Smooth muscle cell (in vitro differentiated cells): ENCODE results near the gene CCDC92B. TPM values are rescaled to one million over a fixed set of nuclear protein-coding genes. Genes with fewer than 3 reads are reported as not detected.
"Not testable (repeated sequence)": the region's sequence is repeated elsewhere in the genome, so short reads cannot be mapped to it uniquely, and the experiment has no call there.

Experiments
- DNase-seq: peaks from one replicate; lab custom pipeline; 2025; ENCODE audit not compliant: unreplicated experiment; lab: John Stamatoyannopoulos, UW
- H2AFZ ChIP-seq: fragments of 200-600 bp; sonication (generic); 2 replicates; pipeline ENCODE4 v1.6.0; 2016; ENCODE audit warnings: antibody characterized with exemption, low read depth, mild to moderate bottlenecking
- H3F3A ChIP-seq: fragments of 200-600 bp; sonication (generic); 2 replicates; pipeline ENCODE4 v1.6.0; 2017; ENCODE audit warnings: antibody characterized with exemption, low read depth
- H3K27ac ChIP-seq: fragments of 200-600 bp; sonication (generic); 2 replicates; pipeline ENCODE4 v1.5.1; 2016; ENCODE audit warnings: low read depth, mild to moderate bottlenecking
- H3K27me3 ChIP-seq: fragments of 200-600 bp; sonication (generic); 2 replicates; pipeline ENCODE4 v1.6.1; 2016; ENCODE audit warnings: low read depth, mild to moderate bottlenecking
- H3K36me3 ChIP-seq: fragments of 200-600 bp; sonication (generic); 2 replicates; pipeline ENCODE4 v1.5.1; 2016; ENCODE audit warnings: low read depth
- H3K4me1 ChIP-seq: fragments of 200-600 bp; sonication (generic); 2 replicates; pipeline ENCODE4 v1.5.1; 2016; ENCODE audit warnings: low read depth
- H3K4me2 ChIP-seq: fragments of 200-600 bp; sonication (generic); 2 replicates; pipeline ENCODE4 v1.6.0; 2016; ENCODE audit warnings: mild to moderate bottlenecking
- H3K4me3 ChIP-seq: fragments of 200-600 bp; sonication (generic); 2 replicates; pipeline ENCODE4 v1.5.1; 2016; ENCODE audit warnings: mild to moderate bottlenecking
- H3K79me2 ChIP-seq: fragments of 200-600 bp; sonication (generic); 2 replicates; pipeline ENCODE4 v1.6.0; 2016; ENCODE audit warnings: low read depth, mild to moderate bottlenecking
- H3K9ac ChIP-seq: fragments of 200-600 bp; sonication (generic); 2 replicates; pipeline ENCODE4 v1.6.0; 2016; ENCODE audit warnings: low read depth
- H3K9me3 ChIP-seq: fragments of 200-600 bp; sonication (generic); replicated peaks from 2 replicates; pipeline ENCODE4 v1.5.1; 2016; ENCODE audit warnings: low read depth
- H4K20me1 ChIP-seq: fragments of 200-600 bp; sonication (generic); 2 replicates; pipeline ENCODE4 v1.6.0; 2016; ENCODE audit warnings: low read depth
- CTCF ChIP-seq: fragments of 200-600 bp; sonication (generic); IDR thresholded peaks from 2 replicates; pipeline ENCODE4 v1.5.1; 2017; ENCODE audit warnings: borderline replicate concordance, mild to moderate bottlenecking, antibody characterized with exemption; ENCODE audit not compliant: insufficient read depth, poor library complexity, severe bottlenecking
- WGBS: methylation state at CpG from one replicate; pipeline ENCODE4 v1.1.7; 2016; ENCODE audit warnings: low lambda C conversion rate; 5-methylcytosine and 5-hydroxymethylcytosine counted together
- polyA plus RNA-seq: library from polyadenylated mRNA; unstranded; fragments of >200 nt; fragmentation: Nextera tagmentation; extraction: Ambion mirVana; gene quantifications from 2 replicates; pipeline ENCODE4 v1.2.1, GENCODE V29; 2016
- total RNA-seq: library from RNA; depleted of rRNA; stranded (reverse); fragments of >200 nt; gene quantifications from 2 replicates; pipeline ENCODE4 v1.2.3, GENCODE V29; 2014

The CCDC92B gene
- total and polyA plus RNA-seq, 2 experiments from 2014 or later = not detected

GRCh38 chr17:2782055-2782454, 32.6 kb upstream of the CCDC92B start:
- Histone ChIP-seq H3K79me2 (no peaks in the 10 kb centered on the region), H2AFZ (no peak overlapping the region), H4K20me1 (no peaks in the 10 kb centered on the region), H3K27me3 (peaks cover 21% of the 10 kb centered on the region), H3K4me3 (no peak overlapping the region), H3K27ac (no peak overlapping the region), H3K4me2 (no peak overlapping the region), H3K36me3 (no peaks in the 10 kb centered on the region), H3K9ac (no peak overlapping the region), H3F3A (no peaks in the 10 kb centered on the region), H3K9me3 (no peaks in the 10 kb centered on the region), H3K4me1 (no peaks in the 10 kb centered on the region)
- TF ChIP-seq CTCF = no peak
- no peak for DNase-seq
- 32% methylated on average over 5 of the region's 6 CpGs for WGBS

GRCh38 chr17:2781598-2781997, 32.1 kb upstream of the CCDC92B start:
- not testable (repeated sequence) for H2AFZ ChIP-seq, H3K4me3 ChIP-seq, H3K4me2 ChIP-seq, H3K36me3 ChIP-seq, H3K27ac ChIP-seq, H3F3A ChIP-seq, H3K4me1 ChIP-seq, H3K79me2 ChIP-seq, H4K20me1 ChIP-seq, H3K9me3 ChIP-seq, H3K9ac ChIP-seq, DNase-seq
- peaks cover 26% of the 10 kb centered on the region for H3K27me3 ChIP-seq
- WGBS = 96% methylated on average over 15 of the region's 15 CpGs

- 96% methylated on average over 9 of the region's 9 CpGs for WGBS
- Histone ChIP-seq H2AFZ (no peak overlapping the region), H3K27me3 (peaks cover 30% of the 10 kb centered on the region), H3K4me3 (no peak overlapping the region), H3K79me2 (no peaks in the 10 kb centered on the region), H4K20me1 (no peaks in the 10 kb centered on the region), H3K9me3 (no peaks in the 10 kb centered on the region), H3K9ac (no peak overlapping the region), H3K27ac (no peak overlapping the region), H3K4me1 (no peaks in the 10 kb centered on the region), H3F3A (no peaks in the 10 kb centered on the region), H3K36me3 (no peaks in the 10 kb centered on the region), H3K4me2 (no peak overlapping the region)
- no peak for TF ChIP-seq CTCF
- no peak for DNase-seq
These were observed 31.5 kb upstream of the CCDC92B start for GRCh38 chr17:2780931-2781454.

- H3K4me1 ChIP-seq = no peaks in the 10 kb centered on the region
- no peak for TF ChIP-seq CTCF
- 94% methylated on average over 12 of the region's 12 CpGs for WGBS
- H3K27ac ChIP-seq = no peak overlapping the region
- no peaks in the 10 kb centered on the region for H3K36me3 ChIP-seq
- no peaks in the 10 kb centered on the region for H3K9me3 ChIP-seq
- H3K9ac ChIP-seq = no peak overlapping the region
- DNase-seq = no peak
- no peak overlapping the region for H3K4me3 ChIP-seq
- no peak overlapping the region for H2AFZ ChIP-seq
- H3K27me3 ChIP-seq = peaks cover 37% of the 10 kb centered on the region
- no peak overlapping the region for H3K4me2 ChIP-seq
- H3K79me2 ChIP-seq = no peaks in the 10 kb centered on the region
- H3F3A ChIP-seq = no peaks in the 10 kb centered on the region
- no peaks in the 10 kb centered on the region for H4K20me1 ChIP-seq
These were observed 30.8 kb upstream of the CCDC92B start for GRCh38 chr17:2780256-2780655.
